ENCODE results near the gene PKD2L1. TPM values are rescaled to one million over a fixed set of nuclear protein-coding genes. Genes with fewer than 3 reads are reported as not detected.
A peak's percentile ranks its signal among the peaks of the same experiment; 100 is the strongest.
"Not testable (repeated sequence)": the region's sequence is repeated elsewhere in the genome, so short reads cannot be mapped to it uniquely, and the experiment has no call there.

PKD2L1 gene
- total RNA-seq, 1 donor from 2014 or later, result not detected

GRCh38 chr10:100291356-100291755 is 38.7 kb downstream of the PKD2L1 start:
- H3K4me1 Mint-ChIP-seq (ENCODE audit: unreplicated experiment), result peaks cover 8% of the 10 kb centered on the region
- H3K4me3 Mint-ChIP-seq, result no peak overlapping the region
- H3K27ac Mint-ChIP-seq, result no peak overlapping the region
- no peak for DNase-seq (ENCODE audit: extremely low spot score, unreplicated experiment)
- TF ChIP-seq CTCF (conservative IDR thresholded peaks at IDR 0.05), result no peak
- H3K36me3 Mint-ChIP-seq, result no peaks in the 10 kb centered on the region
- H3K9me3 Mint-ChIP-seq, result no peaks in the 10 kb centered on the region
- H3K27me3 Mint-ChIP-seq, result peaks cover 42% of the 10 kb centered on the region

GRCh38 chr10:100289641-100290040 is 40.4 kb downstream of the PKD2L1 start:
- H3K27me3 Mint-ChIP-seq, result peaks cover 32% of the 10 kb centered on the region
- peaks cover 18% of the 10 kb centered on the region for H3K4me1 Mint-ChIP-seq (ENCODE audit: unreplicated experiment)
- no peak overlapping the region for H3K4me3 Mint-ChIP-seq
- no peaks in the 10 kb centered on the region for H3K36me3 Mint-ChIP-seq
- DNase-seq (ENCODE audit: extremely low spot score, unreplicated experiment), result no peak
- H3K9me3 Mint-ChIP-seq, result no peaks in the 10 kb centered on the region
- TF ChIP-seq CTCF (conservative IDR thresholded peaks at IDR 0.05), result no peak
- no peak overlapping the region for H3K27ac Mint-ChIP-seq

- no peak for DNase-seq (ENCODE audit: extremely low spot score, unreplicated experiment)
- H3K9me3 Mint-ChIP-seq, result no peaks in the 10 kb centered on the region
- peaks cover 18% of the 10 kb centered on the region for H3K4me1 Mint-ChIP-seq (ENCODE audit: unreplicated experiment)
- no peaks in the 10 kb centered on the region for H3K36me3 Mint-ChIP-seq
- TF ChIP-seq CTCF (conservative IDR thresholded peaks at IDR 0.05), result no peak
- H3K4me3 Mint-ChIP-seq, result no peak overlapping the region
- H3K27ac Mint-ChIP-seq, result no peak overlapping the region
- H3K27me3 Mint-ChIP-seq, result peaks cover 24% of the 10 kb centered on the region
These were observed 41.8 kb downstream of the PKD2L1 start for GRCh38 chr10:100288196-100288595.

GRCh38 chr10:100287756-100288155 is 42.3 kb downstream of the PKD2L1 start:
- H3K27ac Mint-ChIP-seq, result no peak overlapping the region
- no peak for TF ChIP-seq CTCF (conservative IDR thresholded peaks at IDR 0.05)
- H3K4me1 Mint-ChIP-seq (ENCODE audit: unreplicated experiment), result peaks cover 18% of the 10 kb centered on the region
- H3K4me3 Mint-ChIP-seq, result peak overlapping the region; percentile 53
- no peaks in the 10 kb centered on the region for H3K9me3 Mint-ChIP-seq
- peaks cover 22% of the 10 kb centered on the region for H3K27me3 Mint-ChIP-seq
- DNase-seq (ENCODE audit: extremely low spot score, unreplicated experiment), result no peak
- no peaks in the 10 kb centered on the region for H3K36me3 Mint-ChIP-seq

GRCh38 chr10:100286051-100287033 is 43.7 kb downstream of the PKD2L1 start, which contains the start of gene BLOC1S2:
TSS of gene BLOC1S2 (minus strand) at chr10:100286680. CDS start at chr10:100286659, 21 bp downstream.
- H3K27me3 Mint-ChIP-seq, result peaks cover 10% of the 10 kb centered on the region
- H3K4me1 Mint-ChIP-seq (ENCODE audit: unreplicated experiment), result peaks cover 18% of the 10 kb centered on the region
- peak; percentile 34 for TF ChIP-seq CTCF (conservative IDR thresholded peaks at IDR 0.05)
- H3K27ac Mint-ChIP-seq, result peak within 1 kb of the TSS; percentile 96
- peak within 1 kb of the TSS; percentile 100 for H3K4me3 Mint-ChIP-seq
- DNase-seq (ENCODE audit: extremely low spot score, unreplicated experiment), result peak; percentile 94
- H3K9me3 Mint-ChIP-seq, result no peaks in the 10 kb centered on the region
- no peaks in the 10 kb centered on the region for H3K36me3 Mint-ChIP-seq

- H3K27me3 Mint-ChIP-seq; H3K36me3 Mint-ChIP-seq; DNase-seq (ENCODE audit: extremely low spot score, unreplicated experiment); H3K9me3 Mint-ChIP-seq: not testable (repeated sequence)
- peak overlapping the region; percentile 96 for H3K27ac Mint-ChIP-seq
- peak overlapping the region; percentile 100 for H3K4me3 Mint-ChIP-seq
- H3K4me1 Mint-ChIP-seq (ENCODE audit: unreplicated experiment), result peaks cover 18% of the 10 kb centered on the region
These were observed 44.7 kb downstream of the PKD2L1 start for GRCh38 chr10:100285326-100285725.
